Hepatocyte (in vitro differentiated cells): ENCODE results near the gene PPFIA2. TPM values are rescaled to one million over a fixed set of nuclear protein-coding genes. Genes with fewer than 3 reads are reported as not detected.

ENCODE experiments used
- DNase-seq: peaks from one replicate; pipeline ENCODE4 v3.0.0-alpha.2; 2016; ENCODE audit warnings: low spot score
- H2AFZ ChIP-seq: fragments of 200-600 bp; sonication (generic); 2 replicates; pipeline ENCODE4 v1.6.0; 2016; ENCODE audit warnings: antibody characterized with exemption, mild to moderate bottlenecking
- H3K27ac ChIP-seq: fragments of 200-600 bp; sonication (generic); 2 replicates; pipeline ENCODE4 v1.5.1; 2016; ENCODE audit warnings: mild to moderate bottlenecking
- H3K27me3 ChIP-seq: fragments of 200-600 bp; sonication (generic); 2 replicates; pipeline ENCODE4 v1.6.1; 2016
- H3K36me3 ChIP-seq: fragments of 200-600 bp; sonication (generic); replicated peaks from 2 replicates; pipeline ENCODE4 v1.5.1; 2016; ENCODE audit warnings: low read depth; ENCODE audit not compliant: insufficient read depth
- H3K4me1 ChIP-seq: fragments of 200-600 bp; sonication (generic); 2 replicates; pipeline ENCODE4 v1.5.1; 2016; ENCODE audit warnings: mild to moderate bottlenecking, moderate library complexity; ENCODE audit not compliant: insufficient read depth
- H3K4me2 ChIP-seq: fragments of 200-600 bp; sonication (generic); 2 replicates; pipeline ENCODE4 v1.6.0; 2016
- H3K4me3 ChIP-seq: fragments of 200-600 bp; sonication (generic); 2 replicates; pipeline ENCODE4 v1.5.1; 2016; ENCODE audit warnings: mild to moderate bottlenecking
- H3K79me2 ChIP-seq: fragments of 200-600 bp; sonication (generic); 2 replicates; pipeline ENCODE4 v1.6.0; 2017; ENCODE audit warnings: mild to moderate bottlenecking
- H3K9me2 ChIP-seq: fragments of 200-600 bp; sonication (generic); replicated peaks from 2 replicates; pipeline ENCODE4 v1.6.0; 2017; ENCODE audit warnings: mild to moderate bottlenecking; ENCODE audit not compliant: insufficient read depth
- H3K9me3 ChIP-seq: fragments of 200-600 bp; sonication (generic); 2 replicates; pipeline ENCODE4 v1.5.1; 2016; ENCODE audit warnings: low read depth, mild to moderate bottlenecking
- H4K20me1 ChIP-seq: fragments of 200-600 bp; sonication (generic); 2 replicates; pipeline ENCODE4 v1.6.0; 2016; ENCODE audit warnings: mild to moderate bottlenecking; ENCODE audit not compliant: insufficient read depth, poor library complexity, severe bottlenecking
- CTCF ChIP-seq: fragments of 200-600 bp; sonication (generic); IDR thresholded peaks from 2 replicates; pipeline ENCODE4 v1.5.1; 2016; ENCODE audit warnings: antibody characterized with exemption, mild to moderate bottlenecking; ENCODE audit not compliant: poor library complexity
- EZH2 ChIP-seq: fragments of 200-600 bp; sonication (generic); IDR thresholded peaks from 2 replicates; pipeline ENCODE4 v1.6.1; 2016; ENCODE audit warnings: antibody characterized with exemption, mild to moderate bottlenecking, borderline replicate concordance
- EZH2phosphoT487 ChIP-seq: fragments of 200-600 bp; sonication (generic); IDR thresholded peaks from one replicate; pipeline ENCODE4 v1.6.1; 2018; ENCODE audit warnings: antibody characterized with exemption, mild to moderate bottlenecking, low read depth, moderate library complexity; ENCODE audit not compliant: unreplicated experiment, severe bottlenecking
- WGBS: methylation state at CpG from one replicate; pipeline ENCODE4 v1.1.6; 2016; ENCODE audit warnings: low lambda C conversion rate; ENCODE audit errors: missing lambda C conversion rate; 5-methylcytosine and 5-hydroxymethylcytosine counted together
- polyA plus RNA-seq: library from polyadenylated mRNA; unstranded; fragments of >200 nt; fragmentation: Nextera tagmentation; extraction: Ambion mirVana; gene quantifications from 2 replicates; pipeline ENCODE4 v1.2.1, GENCODE V29; 2016
- total RNA-seq: library from RNA; depleted of rRNA; stranded (reverse); fragments of >200 nt; gene quantifications from 2 replicates; pipeline ENCODE4 v1.2.3, GENCODE V29; 2014

The PPFIA2 gene
- total and polyA plus RNA-seq, 2 experiments from 2014 or later = 1.2 TPM; not detected in 1

- Histone ChIP-seq H3K79me2 (no peaks in the 10 kb centered on the region), H3K36me3 (no peaks in the 10 kb centered on the region), H3K27ac (no peak overlapping the region), H3K9me2 (no peaks in the 10 kb centered on the region), H3K27me3 (no peaks in the 10 kb centered on the region), H3K9me3 (no peaks in the 10 kb centered on the region), H3K4me1 (peaks cover 7% of the 10 kb centered on the region), H2AFZ (no peak overlapping the region), H3K4me3 (no peak overlapping the region), H4K20me1 (no peaks in the 10 kb centered on the region), H3K4me2 (no peak overlapping the region)
- WGBS = 90% methylated on average over 2 of the region's 2 CpGs
- DNase-seq = no peak
- TF ChIP-seq EZH2 = no peak
- TF ChIP-seq CTCF = no peak
- TF ChIP-seq EZH2phosphoT487 = no peak
These were observed 509.2 kb downstream of the PPFIA2 start for GRCh38 chr12:81249976-81250375.

- H4K20me1 ChIP-seq = no peaks in the 10 kb centered on the region
- TF ChIP-seq CTCF (no peak), EZH2phosphoT487 (no peak), EZH2 (no peak)
- no peaks in the 10 kb centered on the region for H3K9me3 ChIP-seq
- no peaks in the 10 kb centered on the region for H3K79me2 ChIP-seq
- H3K4me2 ChIP-seq = no peak overlapping the region
- H2AFZ ChIP-seq = no peak overlapping the region
- peaks cover 7% of the 10 kb centered on the region for H3K4me1 ChIP-seq
- no peak overlapping the region for H3K4me3 ChIP-seq
- 37% methylated on average over 4 of the region's 4 CpGs for WGBS
- H3K27ac ChIP-seq = peak overlapping the region; percentile 35
- no peaks in the 10 kb centered on the region for H3K27me3 ChIP-seq
- DNase-seq = peak; percentile 6
- H3K36me3 ChIP-seq = no peaks in the 10 kb centered on the region
- no peaks in the 10 kb centered on the region for H3K9me2 ChIP-seq
These were observed 513.1 kb downstream of the PPFIA2 start for GRCh38 chr12:81245907-81246570.

GRCh38 chr12:81245458-81245857 lies 513.7 kb downstream of the PPFIA2 start:
- Histone ChIP-seq H3K9me2 (no peaks in the 10 kb centered on the region), H4K20me1 (no peaks in the 10 kb centered on the region), H3K27me3 (no peaks in the 10 kb centered on the region), H3K4me1 (peaks cover 7% of the 10 kb centered on the region), H3K36me3 (no peaks in the 10 kb centered on the region), H3K4me2 (no peak overlapping the region), H3K27ac (peak overlapping the region; percentile 35), H3K9me3 (no peaks in the 10 kb centered on the region), H3K4me3 (no peak overlapping the region), H3K79me2 (no peaks in the 10 kb centered on the region), H2AFZ (no peak overlapping the region)
- no peak for TF ChIP-seq EZH2
- no peak for TF ChIP-seq EZH2phosphoT487
- TF ChIP-seq CTCF = no peak
- whole genome bisulfite sequencing = 61% methylated on average over 2 of the region's 2 CpGs
- DNase-seq = peak; percentile 5
